Mucosa of gallbladder (tissue), 1 donor: ENCODE measurements around the gene CREBBP. TPM values are rescaled to one million over a fixed set of nuclear protein-coding genes. Genes with fewer than 3 reads are reported as not detected.

Experiments used
- total RNA-seq: library from RNA; stranded (reverse); gene quantifications from one replicate; pipeline ENCODE4 v1.2.1, GENCODE V29; 2021
- donor health status: DM: no; HTN: no; CAD: no.

Gene CREBBP
- total RNA-seq, 1 donor from 2014 or later: 74.6 TPM

Other genes with a start within 250 kb of the CREBBP start
- gene DNASE1, start 226.0 kb downstream of the CREBBP start, total RNA-seq: 24.0 TPM
- 101 TPM for gene TRAP1, start 163.2 kb downstream of the CREBBP start, total RNA-seq
- 34.6 TPM for gene ADCY9, start 235.7 kb upstream of the CREBBP start, total RNA-seq